HCT116 (cell line): ENCODE measurements around the gene VPS39. TPM values are rescaled to one million over a fixed set of nuclear protein-coding genes. Genes with fewer than 3 reads are reported as not detected.

Experiments used
- ATAC-seq: fragments of 200-7000 bp; cut with Tn5 transposase; 2 replicates; pipeline ENCODE4 v1.9.1; 2020; ENCODE audit warnings: mild to moderate bottlenecking, moderate library complexity
- BruUV-seq: library from RNA; stranded (reverse); fragments of 400-500 nt; replicated peaks from 2 replicates; lab custom pipeline; 2021; lab: Mats Ljungman, UMichigan
- CTCF ChIA-PET: fragments of 300-600 bp; sonication (Branson Sonifier 250); formaldehyde crosslinking; loops from one replicate; lab custom pipeline; 2021; ENCODE audit warnings: antibody characterized with exemption; lab: Charles Lee
- POLR2A ChIA-PET: fragments of 300-600, 350-600 bp; sonication (Branson Sonifier 250); formaldehyde crosslinking; loops from one replicate; lab custom pipeline; 2021; ENCODE audit warnings: antibody characterized with exemption; lab: Charles Lee
- RAD21 ChIA-PET, 2 experiments: fragments of 300-600 bp; sonication (Branson Sonifier 250); formaldehyde crosslinking; loops; one replicate each; lab custom pipeline; 2023; ENCODE audit warnings: low total read pairs in 2 of 2; ENCODE audit not compliant: uncharacterized antibody in 2 of 2, unreplicated experiment in 2 of 2, low non-redundant PET in 1 of 2; lab: Charles Lee
- DNase-seq: peaks from one replicate; pipeline ENCODE4 v3.0.0-alpha.2; 2010; ENCODE audit warnings: low read depth, low spot score
- H2AFZ ChIP-seq: fragments of 200-600 bp; shearing (Covaris generic), sonication (generic); 2 replicates; pipeline ENCODE4 v1.6.1; 2017; ENCODE audit warnings: low read depth, mixed run types, mixed read lengths, antibody characterized with exemption, low read length; ENCODE audit not compliant: poor library complexity, severe bottlenecking
- H3K27ac ChIP-seq: 2 replicates; pipeline ENCODE4 v1.5.1; 2012; ENCODE audit warnings: low read depth, low read length
- H3K27me3 ChIP-seq: fragments of 200-600 bp; sonication (generic); 2 replicates; pipeline ENCODE4 v1.6.1; 2016; ENCODE audit warnings: mixed run types, low read length, mixed read lengths; ENCODE audit not compliant: insufficient read depth
- H3K36me3 ChIP-seq, 2 experiments: fragments of 200-500 bp in 1 of 2; fragments of 200-600 bp in 1 of 2; sonication (Bioruptor generic) in 1 of 2; sonication (generic) in 1 of 2; 2 replicates each; pipeline versions ENCODE4 v1.5.1 to v1.6.1; 2014 to 2016; ENCODE audit warnings: low read length in 2 of 2, inconsistent platforms in 1 of 2, mixed read lengths in 1 of 2, mixed run types in 1 of 2; ENCODE audit not compliant: insufficient read depth in 2 of 2, control insufficient read depth in 1 of 2
- H3K4me1 ChIP-seq, 2 experiments: fragments of 200-600 bp in 1 of 2; sonication (generic) in 1 of 2; 2 replicates each; pipeline versions ENCODE4 v1.5.1 to v1.6.1; 2012 to 2017; ENCODE audit warnings: low read length in 2 of 2, inconsistent platforms in 1 of 2, mild to moderate bottlenecking in 1 of 2, mixed read lengths in 1 of 2, mixed run types in 1 of 2, moderate library complexity in 1 of 2; ENCODE audit not compliant: insufficient read depth in 2 of 2, control insufficient read depth in 1 of 2
- H3K4me2 ChIP-seq: fragments of 200-600 bp; sonication (generic); 2 replicates; pipeline ENCODE4 v1.6.1; 2017; ENCODE audit warnings: mixed run types, low read length, mixed read lengths
- H3K4me3 ChIP-seq, 2 experiments: fragments of 200-600 bp in 1 of 2; sonication (generic) in 1 of 2; replicated peaks in 1 of 2; 2 replicates each; pipeline ENCODE4 v1.5.1; 2011 to 2016; ENCODE audit warnings: low read length in 2 of 2, control low read depth in 1 of 2, low read depth in 1 of 2, mild to moderate bottlenecking in 1 of 2, mixed read lengths in 1 of 2, mixed run types in 1 of 2
- H3K79me2 ChIP-seq: fragments of 200-600 bp; sonication (generic); 2 replicates; pipeline ENCODE4 v1.6.1; 2017; ENCODE audit warnings: mild to moderate bottlenecking, mixed run types, low read length, moderate library complexity, mixed read lengths; ENCODE audit not compliant: insufficient read depth
- H3K9ac ChIP-seq: fragments of 200-600 bp; sonication (generic); 2 replicates; pipeline ENCODE4 v1.6.1; 2016; ENCODE audit warnings: low read length, mixed read lengths
- H3K9me2 ChIP-seq: fragments of 200-600 bp; sonication (generic), shearing (Covaris generic); 2 replicates; pipeline ENCODE4 v1.6.1; 2017; ENCODE audit warnings: mixed run types, mild to moderate bottlenecking, moderate library complexity; ENCODE audit not compliant: insufficient read depth
- H3K9me3 ChIP-seq, 2 experiments: fragments of 200-500 bp in 1 of 2; fragments of 200-600 bp in 1 of 2; sonication (Bioruptor generic) in 1 of 2; sonication (generic) in 1 of 2; 2 replicates each; pipeline ENCODE4 v1.6.1; 2014 to 2017; ENCODE audit warnings: low read length in 2 of 2, mixed read lengths in 2 of 2, inconsistent platforms in 1 of 2, low read depth in 1 of 2, mild to moderate bottlenecking in 1 of 2, mixed run types in 1 of 2, moderate library complexity in 1 of 2; ENCODE audit not compliant: control insufficient read depth in 1 of 2, insufficient read depth in 1 of 2
- H4K20me1 ChIP-seq: fragments of 200-600 bp; sonication (generic), shearing (Covaris generic); 2 replicates; pipeline ENCODE4 v1.6.1; 2017; ENCODE audit warnings: mixed run types, mild to moderate bottlenecking, moderate library complexity; ENCODE audit not compliant: insufficient read depth
- POLR2AphosphoS5 ChIP-seq: IDR thresholded peaks from 2 replicates; pipeline ENCODE4 v1.6.1; 2011; ENCODE audit warnings: mild to moderate bottlenecking, low read depth, low read length, moderate library complexity
- SP1 ChIP-seq: IDR thresholded peaks from 2 replicates; pipeline ENCODE4 v1.6.1; 2012; ENCODE audit warnings: low read depth
- SRF ChIP-seq: IDR thresholded peaks from 2 replicates; pipeline ENCODE4 v1.6.1; 2012; ENCODE audit warnings: low read depth
- ZFX ChIP-seq: fragments of 450-650 bp; IDR thresholded peaks from 2 replicates; pipeline ENCODE4 v1.6.1; 2017
- ZNF274 ChIP-seq: fragments of 200-500 bp; sonication (Bioruptor generic); IDR thresholded peaks from 2 replicates; pipeline ENCODE4 v1.6.1; 2014; ENCODE audit warnings: mild to moderate bottlenecking, low read depth, low read length, inconsistent platforms
- intact Hi-C: fragments of 100-400 bp; cut with micrococcal nuclease; formaldehyde crosslinking; loops from 2 replicates; pipeline ENCODE4 v1.10.0; 2022
- total RNA-seq: library from RNA; stranded (reverse); gene quantifications from one replicate; pipeline ENCODE4 v1.2.1, GENCODE V29; 2021; ENCODE audit not compliant: unreplicated experiment

Gene VPS39
- total RNA-seq, 1 experiment from 2014 or later = 40.1 TPM

DNA sequence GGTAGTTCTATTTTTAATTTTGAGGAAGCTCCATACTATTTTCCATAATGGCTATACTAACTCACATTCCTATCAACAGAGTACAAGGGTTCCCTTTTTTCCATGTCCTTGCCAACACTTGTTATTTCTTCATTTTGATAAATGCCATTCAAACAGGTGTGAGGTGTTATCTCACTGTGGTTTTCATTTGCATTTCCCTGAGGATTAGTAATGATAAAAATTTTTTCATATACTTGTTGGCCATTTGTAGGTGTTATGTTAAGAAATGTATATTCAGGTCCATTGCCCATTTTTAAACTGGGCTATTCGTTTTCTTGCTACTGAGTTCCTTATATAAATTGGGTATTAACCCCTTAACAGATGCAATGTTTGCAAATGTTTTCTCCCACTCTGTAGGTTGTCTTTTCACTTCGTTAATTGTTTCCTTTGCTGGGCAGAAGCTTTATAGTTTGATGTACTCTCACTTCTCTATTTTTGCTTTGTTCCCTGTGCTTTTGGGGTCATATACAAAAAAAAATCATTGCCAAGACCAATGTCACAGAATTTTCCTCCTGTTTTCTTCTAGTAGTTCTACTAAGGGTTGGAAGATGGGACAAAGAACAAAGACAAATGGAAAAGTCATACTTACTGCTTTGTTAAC lies 11.0 kb upstream of the VPS39 start:
- no peaks in the 10 kb centered on the region for H3K4me1 ChIP-seq
- no peak overlapping the region for H2AFZ ChIP-seq
- H3K27ac ChIP-seq = no peak overlapping the region
- peaks cover 2% of the 10 kb centered on the region; the same call in 1 of the 2 replicates for H3K79me2 ChIP-seq
- BruUV-seq = no TSS peak
- TF ChIP-seq SRF = no peak
- peaks cover 22 to 30% of the 10 kb centered on the region in 2 experiments for H3K36me3 ChIP-seq
- no peaks in the 10 kb centered on the region for H4K20me1 ChIP-seq
- H3K4me2 ChIP-seq = no peak overlapping the region
- POLR2A ChIA-PET = no interaction called here
- H3K4me3 ChIP-seq = no peak overlapping the region
- CTCF ChIA-PET = no interaction called here
- no peaks in the 10 kb centered on the region for H3K9me3 ChIP-seq
- intact Hi-C loops = no loop called here
- H3K27me3 ChIP-seq = no peaks in the 10 kb centered on the region
- no peak overlapping the region for H3K9ac ChIP-seq
- H3K9me2 ChIP-seq = no peaks in the 10 kb centered on the region
- ATAC-seq (no peak), DNase-seq (no peak)
- RAD21 ChIA-PET = no interaction called here

GRCh38 chr15:42217568-42217967 lies 9.5 kb upstream of the VPS39 start:
- Histone ChIP-seq H3K4me1 (no peaks in the 10 kb centered on the region), H3K9me2 (no peaks in the 10 kb centered on the region), H2AFZ (no peak overlapping the region), H3K4me3 (no peak overlapping the region), H3K36me3 (peaks cover 18 to 24% of the 10 kb centered on the region in 2 experiments), H3K4me2 (no peak overlapping the region), H3K9me3 (no peaks in the 10 kb centered on the region), H3K27me3 (no peaks in the 10 kb centered on the region), H4K20me1 (no peaks in the 10 kb centered on the region), H3K27ac (no peak overlapping the region), H3K79me2 (peaks cover 2% of the 10 kb centered on the region; the same call in 1 of the 2 replicates), H3K9ac (no peak overlapping the region)
- BruUV-seq = no TSS peak
- intact Hi-C loops = no loop called here
- CTCF ChIA-PET = no interaction called here
- DNase-seq = no peak
- POLR2A ChIA-PET = no interaction called here
- ATAC-seq = no peak
- TF ChIP-seq ZFX (no peak), SP1 (no peak), POLR2AphosphoS5 (no peak), ZNF274 (no peak)
- RAD21 ChIA-PET = no interaction called here
